ENCODE data around the gene PCDHA1. TPM values are rescaled to one million over a fixed set of nuclear protein-coding genes. Genes with fewer than 3 reads are reported as not detected.

PCDHA1 gene
- total RNA-seq, 1 donor = not detected

DNA sequence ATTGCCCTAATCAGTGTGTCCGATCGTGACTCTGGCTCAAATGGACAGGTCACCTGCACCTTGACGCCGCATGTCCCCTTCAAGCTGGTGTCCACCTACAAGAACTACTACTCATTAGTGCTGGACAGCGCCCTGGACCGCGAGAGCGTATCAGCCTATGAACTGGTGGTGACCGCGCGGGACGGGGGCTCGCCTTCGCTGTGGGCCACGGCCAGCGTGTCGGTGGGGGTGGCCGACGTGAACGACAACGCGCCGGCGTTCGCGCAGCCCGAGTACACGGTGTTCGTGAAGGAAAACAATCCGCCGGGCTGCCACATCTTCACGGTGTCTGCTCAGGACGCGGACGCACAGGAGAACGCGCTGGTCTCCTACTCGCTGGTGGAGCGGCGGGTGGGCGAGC lies 97.4 kb downstream of the PCDHA1 start:
- no peak for DNase-seq (ENCODE audit: low read depth in 2 of 3, low spot score in 2 of 3)

DNA sequence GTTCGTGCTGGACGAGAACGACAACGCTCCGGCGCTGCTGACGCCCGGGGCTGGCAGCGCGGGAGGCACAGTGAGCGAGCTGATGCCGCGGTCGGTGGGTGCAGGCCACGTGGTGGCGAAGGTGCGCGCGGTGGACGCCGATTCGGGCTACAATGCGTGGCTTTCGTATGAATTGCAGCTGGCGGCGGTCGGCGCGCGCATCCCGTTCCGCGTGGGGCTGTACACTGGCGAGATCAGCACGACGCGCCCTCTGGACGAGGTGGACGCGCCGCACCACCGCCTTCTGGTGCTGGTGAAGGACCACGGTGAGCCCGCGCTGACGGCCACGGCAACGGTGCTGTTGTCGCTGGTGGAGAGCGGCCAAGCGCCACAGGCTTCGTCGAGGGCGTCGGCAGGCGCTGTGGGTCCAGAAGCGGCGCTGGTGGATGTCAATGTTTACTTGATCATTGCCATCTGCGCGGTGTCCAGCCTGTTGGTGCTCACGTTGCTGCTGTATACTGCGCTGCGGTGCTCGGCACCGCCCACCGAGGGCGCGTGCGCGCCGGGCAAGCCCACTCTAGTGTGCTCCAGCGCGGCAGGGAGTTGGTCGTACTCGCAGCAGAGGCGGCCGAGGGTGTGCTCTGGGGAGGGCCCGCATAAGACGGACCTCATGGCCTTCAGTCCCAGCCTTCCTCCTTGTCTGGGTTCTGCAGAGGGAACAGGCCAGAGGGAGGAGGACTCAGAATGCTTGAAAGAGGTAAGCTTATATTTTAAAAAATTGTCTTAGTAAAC lies 98.2 kb downstream of the PCDHA1 start:
- no peak for DNase-seq (ENCODE audit: low read depth in 2 of 3, low spot score in 2 of 3)

- no peak for DNase-seq (ENCODE audit: low read depth in 2 of 3, low spot score in 2 of 3)
Measured at GRCh38 chr5:140916325-140916724, 130.4 kb downstream of the PCDHA1 start.

- no peak for DNase-seq (ENCODE audit: low read depth in 2 of 3, low spot score in 2 of 3)
Measured at GRCh38 chr5:140923601-140924000, 137.7 kb downstream of the PCDHA1 start.

DNA sequence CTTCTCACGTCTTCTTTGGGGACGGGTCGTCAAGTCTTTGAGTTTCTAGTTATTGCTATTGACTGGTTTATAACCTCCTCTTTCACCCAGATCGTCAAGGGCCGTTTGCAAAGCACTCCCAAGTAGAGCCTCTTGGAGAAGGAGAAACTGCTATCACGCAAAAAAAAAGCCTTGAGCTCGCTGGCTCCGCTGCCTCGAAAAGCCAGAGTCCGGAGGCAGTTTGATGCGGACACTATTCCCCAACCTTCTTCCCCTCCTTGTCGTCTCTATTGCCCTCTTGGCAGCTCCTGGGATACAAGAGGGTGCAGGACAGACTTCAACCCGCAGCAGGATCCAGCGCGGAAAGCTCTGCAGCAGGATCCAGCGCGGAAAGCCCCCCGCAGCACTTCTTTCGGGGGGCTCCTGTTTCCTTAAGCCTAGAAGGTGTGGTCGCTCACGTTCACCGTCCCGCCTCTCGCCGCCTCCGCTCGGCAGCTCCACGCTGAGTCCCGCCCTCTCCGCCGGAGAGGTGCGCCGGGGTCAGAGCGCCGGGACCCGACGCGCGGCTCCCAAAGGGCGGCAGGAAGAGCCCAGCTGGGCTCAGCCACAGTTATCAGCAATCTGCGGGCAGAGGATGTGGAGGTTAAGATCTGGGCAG lies 140.0 kb downstream of the PCDHA1 start, which contains the start of gene PCDHAC1:
PCDHAC1 (plus strand) TSS at position 494 of the 637 bp plus-strand sequence. CDS start 594 bp downstream, outside the sequence.
- no peak for DNase-seq (ENCODE audit: low read depth in 2 of 3, low spot score in 2 of 3)

DNA sequence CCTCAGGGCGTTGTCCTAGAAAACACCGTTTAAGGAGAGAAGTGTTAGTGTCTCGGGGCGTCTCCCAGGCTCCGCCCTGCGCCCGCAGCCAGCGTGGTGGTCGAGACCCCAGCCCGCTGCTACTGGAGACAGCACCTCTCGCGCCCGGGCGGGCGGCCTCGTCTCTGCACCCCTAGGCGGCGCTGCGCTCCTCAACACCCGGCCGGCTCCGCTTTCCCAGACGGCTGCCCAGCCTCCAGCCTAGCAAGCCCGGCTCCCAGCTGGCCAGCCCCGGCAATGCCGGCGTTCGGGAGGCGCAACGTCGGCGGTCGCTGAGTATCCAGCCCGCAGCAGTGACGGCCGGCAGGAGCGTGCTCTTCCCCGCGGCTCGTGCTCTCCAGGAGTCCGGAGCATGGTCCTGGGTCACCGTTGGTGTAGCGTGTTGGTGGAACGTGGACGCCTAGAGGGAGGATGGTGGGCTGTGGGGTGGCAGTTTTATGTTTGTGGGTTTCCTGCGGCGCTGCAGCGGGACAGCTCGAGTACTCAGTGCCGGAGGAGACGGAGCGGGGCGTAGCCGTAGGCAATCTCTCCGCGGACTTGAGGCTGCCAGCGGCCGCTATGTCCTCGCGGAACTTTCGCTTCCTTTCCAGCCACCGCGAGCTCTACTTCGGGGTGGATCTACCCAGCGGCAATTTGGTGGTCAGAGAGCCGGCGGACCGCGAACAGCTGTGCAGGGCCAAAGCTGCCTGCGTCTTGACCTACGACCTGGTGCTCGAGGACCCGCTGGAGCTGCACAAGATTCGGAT lies 140.7 kb downstream of the PCDHA1 start:
- peak in 2 of 3 donors; percentile 23 to 39 for DNase-seq (ENCODE audit: low read depth in 2 of 3, low spot score in 2 of 3)

GRCh38 chr5:140927228-140927573 lies 141.3 kb downstream of the PCDHA1 start:
- no peak for DNase-seq (ENCODE audit: low read depth in 2 of 3, low spot score in 2 of 3)

GRCh38 chr5:140934964-140935606 lies 149.1 kb downstream of the PCDHA1 start:
- DNase-seq (ENCODE audit: low read depth in 2 of 3, low spot score in 2 of 3) = no peak

DNA sequence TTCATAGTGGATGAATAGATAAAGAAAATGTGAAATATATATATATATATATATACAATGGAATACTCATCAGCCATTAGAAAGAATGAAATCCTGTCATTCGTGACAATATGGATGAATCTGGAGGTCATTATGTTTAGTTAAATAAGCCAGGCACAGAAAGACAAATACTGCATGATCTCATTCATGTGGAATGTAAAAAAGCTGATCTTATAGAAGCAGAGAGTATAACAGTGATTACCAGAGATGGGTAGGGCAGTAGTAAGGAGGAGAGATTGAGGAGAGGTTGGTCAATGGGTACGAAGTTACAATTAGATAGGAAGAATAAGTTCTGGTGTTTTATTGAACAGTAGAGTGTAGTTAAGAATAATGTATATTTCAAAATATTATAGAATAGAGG lies 160.6 kb downstream of the PCDHA1 start:
- DNase-seq (ENCODE audit: low read depth in 2 of 3, low spot score in 2 of 3) = no peak

DNA sequence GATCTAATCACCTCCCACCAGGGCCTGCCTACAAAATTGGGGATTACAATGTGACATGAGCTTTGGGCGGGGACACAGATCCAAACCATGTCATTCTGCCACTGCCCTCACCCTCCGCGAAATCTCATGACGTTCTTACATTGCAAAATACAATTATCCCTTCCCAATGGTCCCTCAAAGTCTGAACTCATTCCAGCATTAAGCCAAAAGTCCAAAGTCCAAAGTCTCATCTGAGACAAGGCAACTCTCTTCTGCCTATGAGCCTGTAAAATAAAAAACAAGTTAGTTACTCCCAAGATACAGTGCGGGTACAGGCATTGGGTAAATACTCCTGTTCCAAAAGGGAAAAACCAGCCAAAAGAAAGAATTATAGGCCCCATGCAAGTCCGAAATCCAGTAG lies 165.7 kb downstream of the PCDHA1 start:
- no peak for DNase-seq (ENCODE audit: low read depth in 2 of 3, low spot score in 2 of 3)

DNA sequence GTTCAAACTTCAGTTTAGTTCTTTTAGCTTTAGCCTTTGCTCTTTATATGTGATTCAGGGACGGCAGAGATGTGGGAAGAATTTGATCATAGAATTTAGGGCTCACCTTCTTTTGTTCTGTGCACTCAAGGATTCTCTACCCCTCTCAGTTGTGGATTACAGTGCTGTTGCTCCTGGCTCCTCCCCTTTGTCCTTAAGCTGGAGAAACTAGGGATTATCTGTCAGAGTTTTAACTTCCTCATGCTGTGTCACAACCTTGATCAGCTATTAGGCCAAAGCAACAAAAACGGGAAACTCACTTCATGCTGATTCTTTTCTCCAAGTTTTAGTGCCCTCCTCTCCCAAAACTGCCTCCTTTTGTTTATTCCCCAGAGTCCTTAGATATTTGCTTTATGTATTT lies 167.3 kb downstream of the PCDHA1 start:
- no peak for DNase-seq (ENCODE audit: low read depth in 2 of 3, low spot score in 2 of 3)

GRCh38 chr5:140962190-140962589 lies 176.2 kb downstream of the PCDHA1 start:
- no peak for DNase-seq (ENCODE audit: low read depth in 2 of 3, low spot score in 2 of 3)

DNA sequence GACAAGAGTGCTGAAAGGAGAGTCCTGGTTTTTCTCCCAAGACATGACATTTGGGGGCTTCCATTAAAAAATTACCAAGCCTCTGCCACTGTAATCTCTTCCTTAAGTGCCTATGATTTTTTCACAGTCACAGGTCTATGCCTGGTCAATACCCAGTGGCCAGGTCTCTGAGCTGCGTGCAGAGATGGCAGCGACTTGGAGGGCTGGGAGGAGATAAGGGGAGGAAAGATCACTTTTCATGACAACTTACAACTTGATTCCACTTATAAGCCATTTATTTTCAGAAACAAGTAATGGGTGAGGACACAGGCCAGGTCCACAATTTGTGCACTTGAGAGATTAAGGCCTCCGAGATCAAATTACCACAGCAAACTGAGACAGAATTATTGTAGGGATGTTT lies 178.4 kb downstream of the PCDHA1 start:
- DNase-seq (ENCODE audit: low read depth in 2 of 3, low spot score in 2 of 3) = no peak

GRCh38 chr5:140965905-140966292 lies 180.0 kb downstream of the PCDHA1 start:
- DNase-seq (ENCODE audit: low read depth in 2 of 3, low spot score in 2 of 3) = no peak

- DNase-seq (ENCODE audit: low read depth in 2 of 3, low spot score in 2 of 3) = peak in 1 of 3 donors; percentile 0
Measured at GRCh38 chr5:140966293-140967225, 180.6 kb downstream of the PCDHA1 start, which contains the start of gene PCDHAC2. Gene PCDHAC2, plus strand, starts transcription at chr5:140966476. Its CDS starts 291 bp downstream, at chr5:140966767.

GRCh38 chr5:140967226-140967893 lies 181.4 kb downstream of the PCDHA1 start:
- no peak for DNase-seq (ENCODE audit: low read depth in 2 of 3, low spot score in 2 of 3)

DNA sequence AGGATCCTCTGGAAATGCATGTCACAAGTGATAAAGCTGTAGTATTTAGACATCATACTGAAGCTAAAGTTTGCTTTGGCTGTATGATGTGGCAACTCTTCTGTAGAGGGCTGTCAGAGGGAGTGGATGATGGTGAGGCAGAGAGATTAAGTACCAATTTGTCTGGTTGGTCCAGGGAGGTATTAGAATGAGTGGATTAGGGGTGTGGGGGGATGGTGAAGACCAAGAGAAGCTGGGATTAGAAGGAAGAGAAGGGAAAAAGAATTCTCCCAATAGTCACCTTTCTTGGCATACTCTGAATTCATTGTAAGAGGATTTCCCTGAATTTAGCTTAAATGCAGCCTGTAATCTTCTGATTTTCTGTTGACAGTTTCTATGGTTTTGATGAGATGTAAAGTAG lies 183.9 kb downstream of the PCDHA1 start:
- no peak for DNase-seq (ENCODE audit: low read depth in 2 of 3, low spot score in 2 of 3)

GRCh38 chr5:140973550-140973949 lies 187.6 kb downstream of the PCDHA1 start:
- DNase-seq (ENCODE audit: low read depth in 2 of 3, low spot score in 2 of 3) = no peak

- DNase-seq (ENCODE audit: low read depth in 2 of 3, low spot score in 2 of 3) = no peak
Measured at GRCh38 chr5:140977003-140977402, 191.1 kb downstream of the PCDHA1 start.

Measured in hematopoietic multipotent progenitor cell (in vitro differentiated cells).